ENCODE measurements around the gene TBC1D2.

The TBC1D2 gene

GRCh38 chr9:98159790-98160189 lies 95.7 kb downstream of the TBC1D2 start:
- Histone ChIP-seq H3K9me3 (no peaks in the 10 kb centered on the region), H3K36me3 (no peaks in the 10 kb centered on the region), H3K4me1 (no peaks in the 10 kb centered on the region), H3K4me3 (no peak overlapping the region), H3K27me3 (peaks cover 0 to 2% of the 10 kb centered on the region in 2 donors), H3K27ac (no peak overlapping the region)
- intact Hi-C loops (cut with DNase I; ENCODE audit: low total_unique reads) = no loop called here
- TF ChIP-seq, protein P1, sequence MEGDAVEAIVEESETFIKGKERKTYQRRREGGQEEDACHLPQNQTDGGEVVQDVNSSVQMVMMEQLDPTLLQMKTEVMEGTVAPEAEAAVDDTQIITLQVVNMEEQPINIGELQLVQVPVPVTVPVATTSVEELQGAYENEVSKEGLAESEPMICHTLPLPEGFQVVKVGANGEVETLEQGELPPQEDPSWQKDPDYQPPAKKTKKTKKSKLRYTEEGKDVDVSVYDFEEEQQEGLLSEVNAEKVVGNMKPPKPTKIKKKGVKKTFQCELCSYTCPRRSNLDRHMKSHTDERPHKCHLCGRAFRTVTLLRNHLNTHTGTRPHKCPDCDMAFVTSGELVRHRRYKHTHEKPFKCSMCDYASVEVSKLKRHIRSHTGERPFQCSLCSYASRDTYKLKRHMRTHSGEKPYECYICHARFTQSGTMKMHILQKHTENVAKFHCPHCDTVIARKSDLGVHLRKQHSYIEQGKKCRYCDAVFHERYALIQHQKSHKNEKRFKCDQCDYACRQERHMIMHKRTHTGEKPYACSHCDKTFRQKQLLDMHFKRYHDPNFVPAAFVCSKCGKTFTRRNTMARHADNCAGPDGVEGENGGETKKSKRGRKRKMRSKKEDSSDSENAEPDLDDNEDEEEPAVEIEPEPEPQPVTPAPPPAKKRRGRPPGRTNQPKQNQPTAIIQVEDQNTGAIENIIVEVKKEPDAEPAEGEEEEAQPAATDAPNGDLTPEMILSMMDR (IDR thresholded peaks at IDR 0.05) = no peak
- no peak for DNase-seq

DNA sequence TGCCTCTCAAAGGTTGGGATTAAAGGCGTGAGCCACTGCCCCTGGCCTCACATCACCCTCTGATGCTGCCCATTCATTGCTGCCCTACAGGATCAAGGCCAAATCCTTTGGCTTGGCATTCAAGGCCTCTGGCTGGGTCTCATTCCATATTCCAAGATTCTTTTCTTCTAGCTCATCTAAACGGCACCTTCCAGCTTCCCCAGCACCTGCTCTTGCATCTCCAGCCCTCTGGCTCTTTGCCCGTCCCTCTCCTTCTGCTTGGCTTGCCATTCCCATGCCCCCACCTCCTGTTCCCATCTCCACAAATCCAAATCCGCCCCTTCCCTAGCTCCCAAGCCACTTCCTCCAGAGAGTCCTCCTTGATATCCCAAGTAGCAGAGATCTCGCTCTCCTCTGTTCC lies 96.1 kb downstream of the TBC1D2 start:
- DNase-seq = no peak
- TF ChIP-seq, protein P1 (IDR thresholded peaks at IDR 0.05) = no peak
- Histone ChIP-seq H3K9me3 (no peaks in the 10 kb centered on the region), H3K27me3 (peaks cover 0 to 2% of the 10 kb centered on the region in 2 donors), H3K36me3 (no peaks in the 10 kb centered on the region), H3K27ac (no peak overlapping the region), H3K4me3 (no peak overlapping the region), H3K4me1 (no peaks in the 10 kb centered on the region)
- intact Hi-C loops (cut with DNase I; ENCODE audit: low total_unique reads) = no loop called here

DNA sequence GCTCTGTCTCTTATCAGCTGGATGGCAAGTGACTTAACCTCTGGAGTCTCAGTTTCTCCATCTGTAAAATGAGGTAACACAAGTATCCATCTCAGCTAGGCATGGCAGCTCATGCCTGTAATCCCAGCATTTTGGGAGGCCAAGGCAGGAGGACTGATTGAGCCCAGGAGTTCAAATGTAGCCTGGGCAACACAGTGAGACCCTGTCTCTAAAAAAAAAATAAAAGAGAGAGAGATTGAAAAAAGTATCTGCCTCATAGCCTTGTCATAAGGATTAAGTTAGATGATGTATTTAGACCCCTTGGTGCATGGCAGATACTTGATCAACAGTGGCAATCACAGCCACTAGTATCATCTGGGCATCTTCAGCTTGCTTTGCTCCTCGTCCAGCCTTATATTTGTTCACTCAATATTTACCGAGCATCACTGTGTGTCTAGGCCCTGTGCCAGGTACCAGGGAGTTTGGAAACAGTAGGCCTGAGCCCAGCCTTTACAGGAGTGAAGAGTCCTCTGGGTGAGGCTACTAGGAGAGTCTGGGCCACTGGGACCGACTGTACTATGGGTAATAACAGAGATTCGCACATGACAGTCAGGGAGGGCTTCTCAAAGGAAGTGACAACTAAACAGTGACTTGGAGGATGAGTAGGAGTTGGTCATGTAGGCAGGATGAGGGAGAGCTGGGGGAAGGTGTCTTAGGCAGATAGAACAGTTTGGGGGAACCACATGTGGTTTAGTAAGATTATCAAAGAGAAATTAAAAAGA lies 97.2 kb downstream of the TBC1D2 start:
- DNase-seq = no peak
- intact Hi-C loops (cut with DNase I; ENCODE audit: low total_unique reads) = no loop called here
- no peak overlapping the region for H3K4me3 ChIP-seq
- H3K27me3 ChIP-seq = peaks cover 0 to 2% of the 10 kb centered on the region in 2 donors
- no peak overlapping the region for H3K27ac ChIP-seq
- H3K4me1 ChIP-seq = no peaks in the 10 kb centered on the region
- H3K9me3 ChIP-seq = no peaks in the 10 kb centered on the region
- TF ChIP-seq, protein P1 (IDR thresholded peaks at IDR 0.05) = no peak
- H3K36me3 ChIP-seq = no peaks in the 10 kb centered on the region

DNA sequence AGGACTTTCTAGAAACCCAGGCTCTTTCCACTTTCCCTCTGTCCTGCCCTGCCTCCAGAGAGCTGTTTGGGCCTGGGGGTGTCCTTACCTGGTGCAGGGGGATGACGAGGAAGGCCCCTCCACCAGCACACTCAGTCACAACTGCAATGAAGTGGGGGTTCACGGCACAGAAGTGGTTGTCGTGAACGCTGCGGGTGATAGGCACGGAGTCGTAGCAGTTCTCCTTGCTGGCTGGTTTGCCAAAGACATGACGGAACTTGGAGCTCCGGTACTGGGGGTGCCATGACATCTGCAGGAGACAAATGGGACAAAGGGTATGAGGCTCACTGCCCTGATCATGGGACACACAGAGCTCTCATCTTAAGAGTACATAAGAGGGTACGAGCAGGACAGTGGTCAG lies 98.1 kb downstream of the TBC1D2 start:
- intact Hi-C loops (cut with DNase I; ENCODE audit: low total_unique reads) = no loop called here
- no peak for DNase-seq
- H3K36me3 ChIP-seq = no peaks in the 10 kb centered on the region
- peaks cover 0 to 2% of the 10 kb centered on the region in 2 donors for H3K27me3 ChIP-seq
- H3K4me3 ChIP-seq = no peak overlapping the region
- no peaks in the 10 kb centered on the region for H3K4me1 ChIP-seq
- TF ChIP-seq, protein P1 (IDR thresholded peaks at IDR 0.05) = no peak
- no peaks in the 10 kb centered on the region for H3K9me3 ChIP-seq
- no peak overlapping the region for H3K27ac ChIP-seq

DNA sequence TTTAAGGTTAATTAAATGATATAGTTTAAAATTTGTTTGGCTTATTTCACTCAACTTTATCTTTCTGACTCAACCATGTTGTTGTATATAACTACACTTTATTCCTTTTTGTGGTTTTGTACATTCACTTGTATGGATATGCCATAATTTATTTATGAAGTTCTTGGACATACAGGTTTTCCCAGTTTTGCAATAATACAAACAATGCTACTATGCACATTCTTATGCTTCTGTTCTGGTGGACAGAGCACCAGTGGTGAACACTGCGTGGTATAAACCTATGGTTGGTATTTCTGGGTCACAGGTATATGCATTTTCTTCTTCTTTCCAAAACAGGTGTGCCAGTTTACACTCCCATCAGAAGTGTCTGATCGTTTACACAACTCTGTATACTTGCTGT lies 100.8 kb downstream of the TBC1D2 start:
- no peak for DNase-seq
- Histone ChIP-seq H3K36me3 (no peaks in the 10 kb centered on the region), H3K4me3 (no peak overlapping the region), H3K9me3 (no peaks in the 10 kb centered on the region), H3K27me3 (no peaks in the 10 kb centered on the region), H3K4me1 (no peaks in the 10 kb centered on the region), H3K27ac (no peak overlapping the region)
- intact Hi-C loops (cut with DNase I; ENCODE audit: low total_unique reads) = no loop called here
- TF ChIP-seq, protein P1 (IDR thresholded peaks at IDR 0.05) = no peak
